Measurements from ENCODE around the gene MED12L. TPM values are rescaled to one million over a fixed set of nuclear protein-coding genes. Genes with fewer than 3 reads are reported as not detected.

Gene MED12L
- total and polyA plus RNA-seq, 12 donors = 0.03 to 4.5 (median 0.71) TPM

- no peak overlapping the region for H3K4me3 ChIP-seq
- TF ChIP-seq CTCF (IDR thresholded peaks at IDR 0.05) = no peak
- H3K4me1 ChIP-seq = no peaks in the 10 kb centered on the region
- no peaks in the 10 kb centered on the region for H3K27me3 ChIP-seq
- intact Hi-C loops (cut with DNase I) = no loop called here
- ATAC-seq (no peak), DNase-seq (no peak)
- H3K27ac ChIP-seq = no peak overlapping the region
- no peaks in the 10 kb centered on the region for H3K36me3 ChIP-seq
- 62 to 69% methylated on average over 5 of the region's 5 CpGs for WGBS, 2 donors
- H3K9me3 ChIP-seq = peaks cover 0 to 7% (median 0%) of the 10 kb centered on the region in 11 donors
Observed at GRCh38 chr3:151135541-151136337, 50.3 kb downstream of the MED12L start.

DNA sequence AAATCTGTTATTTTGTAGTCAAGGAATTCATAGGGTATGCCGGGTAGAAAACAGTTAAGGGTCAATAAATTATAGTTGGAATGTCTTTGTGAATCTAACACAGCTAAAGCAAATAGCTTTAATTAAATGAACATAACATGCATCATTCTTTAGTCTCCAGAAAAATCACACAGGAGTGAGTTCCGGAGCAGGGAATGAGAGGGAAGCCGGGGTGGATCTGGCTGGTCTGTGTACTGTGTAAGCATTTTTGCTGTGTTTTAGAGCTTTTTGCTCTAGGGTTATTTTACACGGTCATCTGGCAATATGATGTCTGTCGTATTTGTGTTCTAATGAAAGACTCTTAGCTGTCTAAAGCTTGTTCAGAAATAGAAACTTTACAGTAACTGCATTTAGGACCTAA lies 57.5 kb downstream of the MED12L start:
- WGBS, 2 donors = 81 to 82% methylated on average over 5 of the region's 5 CpGs
- H3K27me3 ChIP-seq = no peaks in the 10 kb centered on the region

DNA sequence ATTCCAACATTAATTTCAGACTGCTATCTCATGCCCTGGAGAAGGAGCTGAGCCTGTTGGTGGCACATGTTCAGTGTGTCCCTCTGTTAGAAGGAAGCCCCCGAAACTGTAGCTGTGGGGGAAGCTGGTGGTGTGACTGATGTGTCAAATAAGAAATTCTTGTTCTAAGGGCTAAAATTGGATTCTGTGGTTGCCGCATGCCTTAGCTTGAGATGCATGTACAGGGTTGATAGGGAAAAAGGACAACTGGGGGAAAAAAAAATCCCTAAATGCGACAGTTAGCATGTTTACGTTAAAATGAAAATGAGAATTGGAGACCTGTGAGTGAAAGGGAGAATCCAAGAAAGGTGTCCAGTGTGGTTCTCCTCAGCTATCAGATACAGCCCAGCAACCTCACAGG lies 58.6 kb downstream of the MED12L start:
- Histone ChIP-seq H3K9me3 (no peaks in the 10 kb centered on the region), H3K4me1 (peaks cover 0 to 14% (median 9%) of the 10 kb centered on the region in 9 donors), H3K4me3 (no peak overlapping the region), H3K36me3 (no peaks in the 10 kb centered on the region), H3K27ac (no peak overlapping the region), H3K27me3 (no peaks in the 10 kb centered on the region)
- 85 to 95% methylated on average over 4 of the region's 4 CpGs for WGBS, 2 donors
- ATAC-seq = no peak
- TF ChIP-seq CTCF (IDR thresholded peaks at IDR 0.05) = no peak
- intact Hi-C loops (cut with DNase I) = loop anchor here in 6 of 10 donors (2.0 to 10.0 kb wide), 8 partner anchors 139 to 619 kb away; no protein-coding TSS in a partner anchor
- no peak for DNase-seq

More for the DNA sequence above, 57.5 kb downstream of the MED12L start:
- DNase-seq (no peak), ATAC-seq (no peak)
- intact Hi-C loops (cut with DNase I) = loop anchor here in 5 of 10 donors (2.0 to 10.0 kb wide), 8 partner anchors 138 to 618 kb away; no protein-coding TSS in a partner anchor
- no peak overlapping the region for H3K4me3 ChIP-seq
- TF ChIP-seq CTCF (IDR thresholded peaks at IDR 0.05) = no peak
- H3K27ac ChIP-seq = no peak overlapping the region
- peaks cover 0 to under 1% (median 0%) of the 10 kb centered on the region in 11 donors for H3K9me3 ChIP-seq
- no peaks in the 10 kb centered on the region for H3K36me3 ChIP-seq
- H3K4me1 ChIP-seq = peaks cover 0 to 14% (median 9%) of the 10 kb centered on the region in 9 donors

- H3K4me3 ChIP-seq = no peak overlapping the region
- no peaks in the 10 kb centered on the region for H3K27me3 ChIP-seq
- peaks cover 0 to 14% (median 9%) of the 10 kb centered on the region in 9 donors for H3K4me1 ChIP-seq
- H3K36me3 ChIP-seq = no peaks in the 10 kb centered on the region
- intact Hi-C loops (cut with DNase I) = loop anchor here (2.0 to 10.0 kb wide), 14 partner anchors 140 to 620 kb away; no protein-coding TSS in a partner anchor
- DNase-seq = no peak
- no peak for TF ChIP-seq CTCF (IDR thresholded peaks at IDR 0.05)
- ATAC-seq = no peak
- WGBS, 2 donors = 97 to 99% methylated on average over 5 of the region's 5 CpGs
- no peaks in the 10 kb centered on the region for H3K9me3 ChIP-seq
- H3K27ac ChIP-seq = no peak overlapping the region
Observed at GRCh38 chr3:151144760-151145159, 59.3 kb downstream of the MED12L start.

Measured in heart right ventricle (tissue), 16 donors.